Skin of body (tissue), 2 donors: ENCODE measurements around the gene ANXA3. TPM values are rescaled to one million over a fixed set of nuclear protein-coding genes. Genes with fewer than 3 reads are reported as not detected.
"Not testable (repeated sequence)": the region's sequence is repeated elsewhere in the genome, so short reads cannot be mapped to it uniquely, and the experiment has no call there.

Experiments used
- DNase-seq: peaks from one replicate; lab custom pipeline; 2025; lab: John Stamatoyannopoulos, UW
- total RNA-seq: library from RNA; depleted of rRNA; stranded (reverse); fragments of >200 nt; gene quantifications from one replicate; pipeline ENCODE4 v1.2.3, GENCODE V29; 2014

ANXA3 gene
- total RNA-seq, 1 donor from 2014 or later, result 50.7 TPM

- DNase-seq, result no peak
These were observed 20.2 kb downstream of the ANXA3 start for GRCh38 chr4:78571804-78572203.

- DNase-seq, result no peak
These were observed 27.3 kb downstream of the ANXA3 start for GRCh38 chr4:78578674-78579425.

- DNase-seq, result no peak
These were observed 30.0 kb downstream of the ANXA3 start for GRCh38 chr4:78581618-78582017.

- DNase-seq, result no peak
These were observed 33.4 kb downstream of the ANXA3 start for GRCh38 chr4:78584863-78585547.

GRCh38 chr4:78585633-78586032 lies 34.1 kb downstream of the ANXA3 start:
- DNase-seq, result no peak

GRCh38 chr4:78588894-78589545 lies 37.5 kb downstream of the ANXA3 start:
- DNase-seq, result no peak

DNA sequence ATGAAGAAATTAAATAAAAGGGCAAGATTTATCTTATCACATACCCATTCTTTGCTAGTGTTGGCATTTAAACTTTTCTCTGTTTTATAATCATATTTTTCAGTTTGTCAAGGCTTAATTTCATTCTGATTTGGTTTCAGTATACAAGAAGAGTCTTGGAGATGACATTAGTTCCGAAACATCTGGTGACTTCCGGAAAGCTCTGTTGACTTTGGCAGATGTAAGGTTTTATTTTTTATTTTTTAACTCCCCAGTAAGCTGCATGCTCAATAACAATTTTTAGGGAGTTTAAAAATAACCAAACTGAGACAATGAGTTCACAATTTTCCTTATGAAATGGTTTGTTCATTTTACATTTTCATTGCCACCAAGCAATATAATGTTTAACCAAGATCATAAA lies 39.8 kb downstream of the ANXA3 start:
- peak; percentile 17 for DNase-seq

GRCh38 chr4:78592088-78592783 lies 40.7 kb downstream of the ANXA3 start:
- no peak for DNase-seq

DNA sequence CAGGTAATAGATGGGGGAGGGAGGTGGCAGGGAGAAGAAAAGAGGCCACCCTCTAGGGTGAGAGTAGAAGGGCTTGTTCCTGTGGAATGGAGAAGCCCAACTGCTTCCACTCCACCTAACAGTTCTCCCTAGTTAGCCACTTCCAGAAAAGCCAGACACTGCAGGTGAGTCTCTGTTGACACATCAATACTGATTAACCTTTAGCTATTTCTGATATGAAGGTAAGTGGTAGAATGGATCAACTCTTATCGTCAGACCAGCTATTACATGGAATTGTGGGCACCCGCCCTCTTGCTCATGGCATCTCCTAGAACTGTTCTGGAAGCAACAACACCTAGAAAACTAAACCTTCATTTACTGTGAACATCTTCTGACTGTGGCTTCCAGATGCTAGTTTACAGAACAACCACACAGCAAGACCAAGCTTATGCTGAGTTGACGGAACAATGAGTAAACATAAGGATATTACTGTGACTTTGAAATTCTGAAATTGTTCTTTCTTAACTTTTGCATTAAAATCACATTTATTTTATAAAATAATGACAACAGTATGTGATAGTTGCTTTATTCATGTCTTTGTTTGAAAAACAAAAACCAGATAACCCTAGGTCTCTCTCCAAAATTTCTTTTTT lies 44.7 kb downstream of the ANXA3 start:
- no peak for DNase-seq

GRCh38 chr4:78598431-78598830 lies 46.9 kb downstream of the ANXA3 start:
- not testable (repeated sequence) for DNase-seq

DNA sequence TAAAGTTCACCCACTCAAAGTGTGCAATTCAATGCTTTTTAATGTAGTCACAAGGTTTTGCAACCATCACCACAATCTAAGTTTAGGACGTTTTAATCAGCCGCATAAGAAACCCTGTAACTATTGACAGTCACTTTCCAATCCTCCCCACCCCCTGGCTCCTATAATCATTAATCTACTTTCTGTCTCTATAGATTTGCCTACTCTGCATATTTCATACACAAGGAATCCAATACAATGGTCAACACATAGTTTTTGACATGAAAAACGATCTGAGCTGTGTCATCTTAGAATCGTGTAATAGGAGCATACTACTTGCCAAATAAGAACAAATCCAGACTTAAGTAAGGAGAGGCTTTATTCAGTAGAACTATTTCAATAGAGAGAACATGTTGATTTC lies 47.6 kb downstream of the ANXA3 start:
- DNase-seq, result no peak

GRCh38 chr4:78599931-78600375 lies 48.4 kb downstream of the ANXA3 start:
- no peak for DNase-seq

GRCh38 chr4:78601013-78601412 lies 49.4 kb downstream of the ANXA3 start:
- DNase-seq, result no peak

DNA sequence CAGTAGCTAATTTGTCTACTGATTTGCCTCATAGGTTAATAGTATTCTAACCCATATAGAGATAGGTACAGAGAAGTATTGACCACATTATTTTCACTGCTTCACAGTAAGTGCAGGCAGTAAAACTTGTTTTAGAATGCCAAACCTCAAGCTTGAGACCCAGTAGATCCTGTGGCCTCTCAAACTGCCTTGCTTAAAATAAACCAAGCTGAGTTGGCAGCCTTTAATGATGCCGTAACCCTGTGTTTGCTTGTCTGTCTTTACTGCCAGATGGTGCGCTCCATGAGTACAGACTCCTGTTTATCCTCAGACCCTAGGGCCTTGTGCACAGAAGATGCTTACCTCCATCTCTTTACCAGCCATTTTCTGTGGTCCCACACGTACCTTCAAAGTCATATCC lies 50.8 kb downstream of the ANXA3 start:
- peak; percentile 21 for DNase-seq

DNA sequence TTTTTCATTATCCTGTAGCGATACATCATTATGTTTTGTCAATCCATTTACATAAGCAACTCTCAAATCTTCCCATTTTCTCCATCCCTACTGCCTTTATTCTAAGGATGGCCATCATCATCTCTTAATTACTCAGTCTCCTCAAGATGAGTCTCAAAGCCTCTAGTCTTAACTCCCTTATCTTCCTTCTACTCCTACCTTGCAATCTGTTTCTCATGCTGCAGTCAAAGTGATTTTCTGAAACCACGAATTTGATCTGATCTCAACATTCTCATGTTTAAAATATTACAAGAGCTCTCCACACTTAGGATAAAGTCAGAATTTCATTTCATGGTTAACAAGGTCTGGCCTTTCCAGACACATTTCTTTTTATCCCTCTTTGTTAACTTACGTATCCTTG lies 51.8 kb downstream of the ANXA3 start:
- no peak for DNase-seq

DNA sequence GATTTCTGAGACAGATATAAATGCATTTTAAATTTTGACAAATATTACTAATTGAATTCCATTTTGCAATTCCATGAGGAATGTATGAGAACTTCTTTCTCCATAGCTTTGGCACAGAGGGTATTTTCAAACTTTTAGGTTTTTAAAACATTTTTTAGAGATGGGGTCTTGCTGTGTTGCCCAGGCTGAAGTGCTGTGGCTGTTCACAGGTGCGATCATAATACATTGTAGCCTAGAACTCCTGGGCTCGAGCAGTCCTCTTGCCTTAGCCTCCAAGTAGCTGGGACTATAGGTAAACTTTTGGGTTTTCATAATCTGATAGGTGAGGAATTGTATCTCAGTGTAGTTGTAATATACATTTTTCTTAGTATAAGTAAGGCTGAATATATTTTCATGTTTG lies 53.4 kb downstream of the ANXA3 start:
- DNase-seq, result no peak

- no peak for DNase-seq
These were observed 54.5 kb downstream of the ANXA3 start for GRCh38 chr4:78606035-78606434.

GRCh38 chr4:78606530-78607095 lies 55.0 kb downstream of the ANXA3 start:
- DNase-seq, result no peak

GRCh38 chr4:78608684-78609083 lies 57.1 kb downstream of the ANXA3 start:
- no peak for DNase-seq

DNA sequence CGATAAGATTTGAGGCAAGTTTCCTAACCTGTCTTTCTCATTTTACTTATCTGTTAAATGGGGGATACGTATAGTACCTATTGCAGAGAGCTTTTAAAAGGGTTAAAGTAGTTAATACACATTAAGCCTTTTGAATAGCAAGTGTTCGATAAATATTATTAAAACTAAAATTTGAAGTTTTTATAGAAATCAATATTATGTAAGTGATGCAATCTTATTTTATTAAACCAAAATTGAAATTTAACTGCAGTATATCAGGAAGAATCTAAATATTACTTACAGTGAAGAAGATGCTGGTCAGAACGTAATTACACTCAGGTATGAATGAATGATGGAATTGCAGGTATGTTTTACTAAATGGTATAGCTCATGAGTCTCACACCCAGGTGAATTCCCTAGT lies 58.0 kb downstream of the ANXA3 start:
- no peak for DNase-seq
